Measurements from ENCODE around the gene B3GNT2.

The B3GNT2 gene

DNA sequence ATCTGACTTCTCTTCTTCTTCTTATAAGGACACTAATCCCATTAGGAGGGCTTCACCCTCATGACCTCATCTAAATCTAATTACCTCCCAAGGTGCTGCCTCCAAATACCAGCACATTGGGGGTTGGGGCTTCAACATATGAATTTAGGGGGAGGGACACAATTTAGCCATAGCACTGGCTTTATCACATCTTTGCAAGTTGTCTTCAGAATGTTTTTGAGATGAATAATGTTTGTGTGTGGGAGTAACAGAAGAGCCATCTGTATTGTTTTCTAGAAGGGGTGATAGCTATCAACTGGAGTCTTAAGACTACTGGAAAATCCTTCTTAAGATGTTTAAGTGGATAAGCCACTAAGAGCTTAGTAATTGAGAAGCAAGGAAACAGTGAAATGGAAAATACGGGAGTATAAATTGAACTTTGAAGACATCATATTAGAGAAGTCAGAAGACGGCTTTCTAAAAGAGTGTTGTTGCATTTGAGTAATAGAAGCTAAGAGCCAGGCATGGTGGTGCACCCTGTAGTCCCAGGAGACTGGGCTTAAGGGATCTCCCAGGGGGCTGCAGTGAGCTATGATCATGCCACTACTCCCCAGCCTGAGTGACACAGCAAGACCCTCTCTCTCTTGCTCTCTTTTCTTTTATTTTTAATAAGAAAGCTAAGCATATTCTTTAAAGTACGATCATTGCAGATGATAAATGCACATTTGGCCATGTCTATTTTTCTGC lies 32.6 kb upstream of the B3GNT2 start:
- H3K4ac ChIP-seq (ENCODE audit: low read depth, low read length): no peak overlapping the region
- H3K56ac ChIP-seq (ENCODE audit: low read length): no peak overlapping the region
- H3K4me2 ChIP-seq (ENCODE audit: low read length): no peak overlapping the region
- peak overlapping the region; percentile 61 for H2BK120ac ChIP-seq (ENCODE audit: low read depth, low read length)
- peak overlapping the region; percentile 68 for H3K18ac ChIP-seq (ENCODE audit: low read length)
- no peak overlapping the region for H3K9ac ChIP-seq (ENCODE audit: low read length)
- WGBS (ENCODE audit: extremely low coverage, insufficient coverage, low lambda C conversion rate): no CpG with 5 or more reads among the region's 3 CpGs
- H3K36me3 ChIP-seq (ENCODE audit: control insufficient read depth, insufficient read depth, low read length): no peaks in the 10 kb centered on the region
- peaks cover 5% of the 10 kb centered on the region for H3K4me1 ChIP-seq (ENCODE audit: control insufficient read depth, low read depth, low read length)
- no peaks in the 10 kb centered on the region for H3K79me1 ChIP-seq (ENCODE audit: low read length)
- H4K5ac ChIP-seq (ENCODE audit: low read length): no peak overlapping the region
- H3K27me3 ChIP-seq (ENCODE audit: insufficient read depth, low read length, poor library complexity): no peaks in the 10 kb centered on the region
- H2AK5ac ChIP-seq (ENCODE audit: low read length): no peak overlapping the region
- peak; percentile 61 for DNase-seq
- no peak overlapping the region for H2BK15ac ChIP-seq (replicated peaks; ENCODE audit: low read depth)
- no peak overlapping the region for H3K27ac ChIP-seq (ENCODE audit: low read depth, low read length)
- H3K79me2 ChIP-seq (ENCODE audit: control insufficient read depth, insufficient read depth, low read length): no peaks in the 10 kb centered on the region
- H4K8ac ChIP-seq (ENCODE audit: low read depth, low read length): no peak overlapping the region
- no peak overlapping the region for H3K4me3 ChIP-seq (ENCODE audit: low read length)
- no peak overlapping the region for H3K23ac ChIP-seq (ENCODE audit: low read length)
- H2BK5ac ChIP-seq (ENCODE audit: low read length): no peak overlapping the region

DNA sequence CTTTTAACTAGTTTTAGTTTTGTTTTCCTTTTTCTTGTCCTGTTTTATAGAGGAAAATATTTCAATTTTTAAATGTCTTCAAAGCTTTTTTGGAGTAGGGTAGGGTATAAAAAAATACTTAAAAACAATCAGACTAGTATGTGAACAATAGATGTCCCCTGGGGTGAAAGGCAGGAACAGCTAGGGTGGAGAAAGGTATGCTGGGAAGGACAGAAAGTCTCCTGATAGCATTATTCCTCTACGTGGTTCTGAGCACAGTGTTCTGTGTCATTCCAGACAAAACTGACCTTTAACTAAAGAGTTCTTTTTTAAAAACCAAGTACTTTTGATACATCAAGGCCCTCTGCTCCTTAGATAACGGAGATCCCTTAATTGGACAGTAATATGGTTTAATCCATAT lies 32.1 kb upstream of the B3GNT2 start:
- H3K23ac ChIP-seq (ENCODE audit: low read length): no peak overlapping the region
- no peak overlapping the region for H3K27ac ChIP-seq (ENCODE audit: low read depth, low read length)
- no peaks in the 10 kb centered on the region for H3K36me3 ChIP-seq (ENCODE audit: control insufficient read depth, insufficient read depth, low read length)
- no peak for DNase-seq
- H2BK15ac ChIP-seq (replicated peaks; ENCODE audit: low read depth): no peak overlapping the region
- H3K79me1 ChIP-seq (ENCODE audit: low read length): no peaks in the 10 kb centered on the region
- no peak overlapping the region for H4K8ac ChIP-seq (ENCODE audit: low read depth, low read length)
- H3K4me2 ChIP-seq (ENCODE audit: low read length): no peak overlapping the region
- no peak overlapping the region for H3K56ac ChIP-seq (ENCODE audit: low read length)
- no peak overlapping the region for H3K4me3 ChIP-seq (ENCODE audit: low read length)
- H3K4me1 ChIP-seq (ENCODE audit: control insufficient read depth, low read depth, low read length): peaks cover 5% of the 10 kb centered on the region
- no CpG with 5 or more reads among the region's 2 CpGs for WGBS (ENCODE audit: extremely low coverage, insufficient coverage, low lambda C conversion rate)
- H3K9ac ChIP-seq (ENCODE audit: low read length): no peak overlapping the region
- no peak overlapping the region for H3K4ac ChIP-seq (ENCODE audit: low read depth, low read length)
- no peaks in the 10 kb centered on the region for H3K27me3 ChIP-seq (ENCODE audit: insufficient read depth, low read length, poor library complexity)
- no peak overlapping the region for H2BK5ac ChIP-seq (ENCODE audit: low read length)
- H3K18ac ChIP-seq (ENCODE audit: low read length): no peak overlapping the region
- H2BK120ac ChIP-seq (ENCODE audit: low read depth, low read length): no peak overlapping the region
- no peak overlapping the region for H4K5ac ChIP-seq (ENCODE audit: low read length)
- no peaks in the 10 kb centered on the region for H3K79me2 ChIP-seq (ENCODE audit: control insufficient read depth, insufficient read depth, low read length)
- no peak overlapping the region for H2AK5ac ChIP-seq (ENCODE audit: low read length)

DNA sequence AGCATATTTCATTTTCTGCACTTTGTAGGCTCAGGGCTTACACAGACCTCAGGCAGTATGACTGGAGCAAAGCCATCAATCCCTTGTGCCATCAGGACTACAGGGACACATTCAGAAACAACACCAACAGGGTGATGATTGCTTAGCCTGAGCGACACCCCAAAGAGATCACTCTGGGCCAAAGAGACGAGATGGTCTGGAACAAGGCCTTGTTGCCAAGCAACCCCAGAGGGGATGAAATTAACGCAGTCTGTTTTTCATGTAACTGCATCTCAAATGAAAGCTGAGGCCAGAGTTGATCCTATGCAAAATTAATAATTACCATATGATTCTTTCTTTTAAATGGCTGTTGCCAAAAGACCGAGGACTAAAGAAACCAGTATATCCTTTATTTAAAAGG lies 20.2 kb upstream of the B3GNT2 start:
- no peak overlapping the region for H3K56ac ChIP-seq (ENCODE audit: low read length)
- no peak overlapping the region for H2AK5ac ChIP-seq (ENCODE audit: low read length)
- no peak overlapping the region for H2BK15ac ChIP-seq (replicated peaks; ENCODE audit: low read depth)
- H3K79me1 ChIP-seq (ENCODE audit: low read length): no peaks in the 10 kb centered on the region
- H3K27ac ChIP-seq (ENCODE audit: low read depth, low read length): no peak overlapping the region
- H3K27me3 ChIP-seq (ENCODE audit: insufficient read depth, low read length, poor library complexity): no peaks in the 10 kb centered on the region
- DNase-seq: peak; percentile 40
- WGBS (ENCODE audit: extremely low coverage, insufficient coverage, low lambda C conversion rate): no CpG with 5 or more reads among the region's 4 CpGs
- H3K4ac ChIP-seq (ENCODE audit: low read depth, low read length): no peak overlapping the region
- no peak overlapping the region for H3K4me3 ChIP-seq (ENCODE audit: low read length)
- no peak overlapping the region for H3K9ac ChIP-seq (ENCODE audit: low read length)
- H4K8ac ChIP-seq (ENCODE audit: low read depth, low read length): no peak overlapping the region
- H2BK120ac ChIP-seq (ENCODE audit: low read depth, low read length): no peak overlapping the region
- H3K36me3 ChIP-seq (ENCODE audit: control insufficient read depth, insufficient read depth, low read length): no peaks in the 10 kb centered on the region
- no peak overlapping the region for H2BK5ac ChIP-seq (ENCODE audit: low read length)
- no peak overlapping the region for H3K23ac ChIP-seq (ENCODE audit: low read length)
- no peak overlapping the region for H3K18ac ChIP-seq (ENCODE audit: low read length)
- no peak overlapping the region for H3K4me2 ChIP-seq (ENCODE audit: low read length)
- no peaks in the 10 kb centered on the region for H3K79me2 ChIP-seq (ENCODE audit: control insufficient read depth, insufficient read depth, low read length)
- H4K5ac ChIP-seq (ENCODE audit: low read length): no peak overlapping the region
- H3K4me1 ChIP-seq (ENCODE audit: control insufficient read depth, low read depth, low read length): no peaks in the 10 kb centered on the region

DNA sequence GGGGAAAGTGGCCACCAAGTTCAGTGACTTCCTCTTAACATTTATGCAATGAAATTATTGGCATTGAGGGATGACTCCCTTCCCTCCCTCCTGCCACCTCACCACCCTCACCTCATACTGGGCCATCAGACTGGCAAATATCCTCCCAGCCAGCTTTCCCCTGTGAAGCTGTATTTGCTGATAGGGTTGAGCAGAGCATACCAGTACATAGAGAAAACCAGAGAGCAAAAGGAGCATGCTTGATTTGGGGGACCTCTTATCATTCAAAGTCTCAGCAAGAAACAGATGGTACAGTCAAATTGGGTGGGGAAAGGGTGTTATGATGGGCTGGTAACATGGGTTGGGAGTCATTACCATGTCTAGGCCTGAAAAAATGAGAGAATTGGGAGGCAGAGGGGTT lies 19.1 kb upstream of the B3GNT2 start:
- Histone ChIP-seq H3K79me2 (ENCODE audit: control insufficient read depth, insufficient read depth, low read length) (no peaks in the 10 kb centered on the region), H3K4me1 (ENCODE audit: control insufficient read depth, low read depth, low read length) (peaks cover 2% of the 10 kb centered on the region), H3K27me3 (ENCODE audit: insufficient read depth, low read length, poor library complexity) (no peaks in the 10 kb centered on the region), H3K4ac (ENCODE audit: low read depth, low read length) (no peak overlapping the region), H3K56ac (ENCODE audit: low read length) (peak overlapping the region; percentile 51), H3K18ac (ENCODE audit: low read length) (no peak overlapping the region), H3K9ac (ENCODE audit: low read length) (no peak overlapping the region), H2BK120ac (ENCODE audit: low read depth, low read length) (no peak overlapping the region), H3K23ac (ENCODE audit: low read length) (no peak overlapping the region), H2BK15ac (replicated peaks; ENCODE audit: low read depth) (no peak overlapping the region), H2BK5ac (ENCODE audit: low read length) (no peak overlapping the region), H3K79me1 (ENCODE audit: low read length) (no peaks in the 10 kb centered on the region), H4K5ac (ENCODE audit: low read length) (no peak overlapping the region), H3K27ac (ENCODE audit: low read depth, low read length) (no peak overlapping the region), H3K36me3 (ENCODE audit: control insufficient read depth, insufficient read depth, low read length) (no peaks in the 10 kb centered on the region), H3K4me3 (ENCODE audit: low read length) (no peak overlapping the region), H3K4me2 (ENCODE audit: low read length) (no peak overlapping the region), H4K8ac (ENCODE audit: low read depth, low read length) (no peak overlapping the region), H2AK5ac (ENCODE audit: low read length) (peak overlapping the region; percentile 46)
- DNase-seq: no peak

DNA sequence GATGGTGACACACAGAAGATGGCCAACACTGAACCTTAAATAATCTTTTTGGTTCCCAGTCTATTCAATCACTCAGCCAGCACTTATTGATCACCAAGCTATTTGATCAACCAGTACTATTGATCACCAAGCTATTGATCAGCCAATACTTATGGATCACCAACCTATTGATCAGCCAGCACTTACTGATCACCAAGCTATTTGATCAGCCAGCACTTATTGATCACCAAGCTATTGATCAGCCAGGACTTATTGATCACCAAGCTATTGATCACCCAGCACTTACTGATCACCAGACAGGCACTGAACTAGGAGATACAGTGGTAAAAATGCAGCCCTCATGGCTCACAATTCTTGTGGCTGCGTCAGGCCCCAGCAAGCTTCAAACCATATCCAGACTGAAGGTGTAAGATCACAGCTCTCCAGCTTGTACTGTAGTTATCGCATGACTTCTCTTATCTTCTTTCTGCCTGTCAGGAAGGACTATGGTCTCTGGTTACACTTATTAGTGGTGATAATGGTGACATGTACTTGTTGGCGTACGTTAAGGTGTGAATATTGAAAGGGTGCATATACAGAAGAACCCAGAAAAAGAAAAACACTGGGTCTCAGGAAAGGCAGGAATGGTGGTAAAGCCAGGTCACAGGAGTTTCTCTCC lies 18.4 kb upstream of the B3GNT2 start:
- Histone ChIP-seq H2BK5ac (ENCODE audit: low read length) (no peak overlapping the region), H4K5ac (ENCODE audit: low read length) (no peak overlapping the region), H3K56ac (ENCODE audit: low read length) (no peak overlapping the region), H2BK120ac (ENCODE audit: low read depth, low read length) (no peak overlapping the region), H3K27me3 (ENCODE audit: insufficient read depth, low read length, poor library complexity) (no peaks in the 10 kb centered on the region), H3K23ac (ENCODE audit: low read length) (no peak overlapping the region), H3K4me3 (ENCODE audit: low read length) (no peak overlapping the region), H3K27ac (ENCODE audit: low read depth, low read length) (no peak overlapping the region), H3K4me2 (ENCODE audit: low read length) (no peak overlapping the region), H3K4ac (ENCODE audit: low read depth, low read length) (no peak overlapping the region), H3K4me1 (ENCODE audit: control insufficient read depth, low read depth, low read length) (peaks cover 4% of the 10 kb centered on the region), H3K36me3 (ENCODE audit: control insufficient read depth, insufficient read depth, low read length) (no peaks in the 10 kb centered on the region), H3K79me1 (ENCODE audit: low read length) (no peaks in the 10 kb centered on the region), H3K18ac (ENCODE audit: low read length) (no peak overlapping the region), H3K79me2 (ENCODE audit: control insufficient read depth, insufficient read depth, low read length) (no peaks in the 10 kb centered on the region), H4K8ac (ENCODE audit: low read depth, low read length) (no peak overlapping the region), H3K9ac (ENCODE audit: low read length) (no peak overlapping the region), H2AK5ac (ENCODE audit: low read length) (no peak overlapping the region), H2BK15ac (replicated peaks; ENCODE audit: low read depth) (no peak overlapping the region)
- no CpG with 5 or more reads among the region's 4 CpGs for WGBS (ENCODE audit: extremely low coverage, insufficient coverage, low lambda C conversion rate)
- DNase-seq: no peak

Data from mesendoderm (in vitro differentiated cells).